SK-N-MC (cell line): ENCODE results near the gene MLC1.

Experiments
- DNase-seq: peaks from one replicate; pipeline ENCODE4 v3.0.0-alpha.2; 2011; ENCODE audit warnings: low read depth, low spot score
- H3K27ac ChIP-seq: fragments of 200-600 bp; sonication (generic); 2 replicates; pipeline ENCODE4 v1.5.1; 2016; ENCODE audit warnings: mixed run types
- H3K36me3 ChIP-seq: fragments of 200-600 bp; sonication (generic); 2 replicates; pipeline ENCODE4 v1.6.1; 2017; ENCODE audit warnings: antibody characterized with exemption, low read length, mixed read lengths; ENCODE audit not compliant: insufficient read depth
- H3K4me3 ChIP-seq: fragments of 200-600 bp; sonication (generic); 2 replicates; pipeline ENCODE4 v1.5.1; 2016
- H3K9ac ChIP-seq: fragments of 200-600 bp; sonication (generic); 2 replicates; pipeline ENCODE4 v1.8.0; 2017; ENCODE audit warnings: mixed run types, mixed read lengths; ENCODE audit not compliant: insufficient read length
- H3K9me3 ChIP-seq: fragments of 200-600 bp; sonication (generic); 2 replicates; pipeline ENCODE4 v1.6.1; 2017; ENCODE audit warnings: low read depth, mild to moderate bottlenecking, antibody characterized with exemption, low read length, moderate library complexity, mixed read lengths
- EZH2 ChIP-seq: fragments of 200-600 bp; sonication (generic); IDR thresholded peaks from one replicate; pipeline ENCODE4 v1.6.1; 2017; ENCODE audit warnings: antibody characterized with exemption
- FOXP2 ChIP-seq: optimal IDR thresholded peaks from 2 replicates; pipeline ENCODE3; 2011; ENCODE audit warnings: mild to moderate bottlenecking, moderate library complexity; ENCODE audit not compliant: insufficient read depth; ENCODE audit errors: extremely low read length, control extremely low read depth
- POLR2AphosphoS5 ChIP-seq: IDR thresholded peaks from 2 replicates; pipeline ENCODE4 v1.6.1; 2012; ENCODE audit warnings: mild to moderate bottlenecking, low read depth, low read length, borderline replicate concordance

Gene MLC1

DNA sequence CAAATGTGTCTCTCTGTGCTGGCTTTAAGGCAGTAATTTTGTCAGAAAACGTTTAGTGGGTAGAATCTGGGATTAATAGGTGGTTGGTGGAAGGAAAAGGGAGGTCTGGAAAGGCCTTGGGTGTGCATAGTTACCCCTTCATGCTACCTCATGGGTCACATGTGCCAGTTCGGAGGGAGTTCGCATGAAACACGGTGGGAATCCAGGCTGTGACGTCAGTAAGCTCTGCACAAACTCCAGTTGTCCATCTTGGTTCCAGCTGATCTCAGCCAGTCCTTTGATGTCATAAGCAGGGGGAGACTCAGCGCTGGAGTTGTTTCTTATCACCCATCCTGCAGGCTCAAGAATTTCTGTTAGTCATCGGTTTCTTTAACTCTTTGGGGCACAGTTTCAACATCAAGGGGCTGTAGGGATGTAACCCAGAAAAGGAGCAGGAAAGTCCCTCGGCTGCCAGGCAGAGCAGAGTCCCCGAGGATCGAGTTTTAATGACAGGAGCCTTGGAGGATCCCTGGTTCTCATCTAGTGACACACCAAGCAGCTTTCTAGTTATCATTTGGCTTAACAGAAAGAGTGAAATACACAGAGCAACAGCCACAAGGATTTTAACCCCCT, 33.4 kb upstream of the MLC1 start:
- TF ChIP-seq FOXP2 (no peak), POLR2AphosphoS5 (no peak), EZH2 (no peak)
- no peak for DNase-seq
- Histone ChIP-seq H3K9me3 (no peaks in the 10 kb centered on the region), H3K9ac (no peak overlapping the region), H3K36me3 (no peaks in the 10 kb centered on the region), H3K4me3 (no peak overlapping the region), H3K27ac (no peak overlapping the region)

DNA sequence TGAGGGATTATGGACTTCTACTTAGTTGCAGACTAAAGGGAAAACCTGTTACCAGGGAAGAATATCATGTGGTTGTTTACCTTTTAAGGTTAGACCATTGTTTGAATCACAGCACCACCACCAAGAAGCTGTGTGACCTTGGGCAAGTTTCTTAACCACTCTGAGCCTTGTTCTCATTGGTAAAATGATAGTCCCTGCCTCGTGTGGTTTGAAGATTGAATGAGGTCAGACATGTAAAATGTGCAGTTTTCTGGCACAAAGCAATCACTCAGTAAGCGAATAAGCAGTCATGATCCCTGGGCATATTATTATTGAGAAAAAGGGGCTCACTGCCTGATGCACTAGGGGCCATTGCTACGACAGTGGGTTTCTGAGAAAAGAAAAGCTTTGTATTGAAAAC, 32.9 kb upstream of the MLC1 start:
- no peak overlapping the region for H3K9ac ChIP-seq
- DNase-seq, result no peak
- H3K27ac ChIP-seq, result no peak overlapping the region
- TF ChIP-seq FOXP2 (no peak), POLR2AphosphoS5 (no peak), EZH2 (no peak)
- H3K9me3 ChIP-seq, result no peaks in the 10 kb centered on the region
- no peaks in the 10 kb centered on the region for H3K36me3 ChIP-seq
- no peak overlapping the region for H3K4me3 ChIP-seq

- DNase-seq, result no peak
- Histone ChIP-seq H3K27ac (no peak overlapping the region), H3K4me3 (no peak overlapping the region), H3K9me3 (no peaks in the 10 kb centered on the region), H3K36me3 (no peaks in the 10 kb centered on the region), H3K9ac (no peak overlapping the region)
- no peak for TF ChIP-seq EZH2
- TF ChIP-seq FOXP2, result no peak
- TF ChIP-seq POLR2AphosphoS5, result no peak
Observed at GRCh38 chr22:50117168-50117762, 32.0 kb upstream of the MLC1 start.

- H3K4me3 ChIP-seq, result no peak overlapping the region
- DNase-seq, result no peak
- no peak for TF ChIP-seq FOXP2
- TF ChIP-seq POLR2AphosphoS5, result no peak
- no peak for TF ChIP-seq EZH2
Observed at GRCh38 chr22:50115693-50116092, 30.5 kb upstream of the MLC1 start.

DNA sequence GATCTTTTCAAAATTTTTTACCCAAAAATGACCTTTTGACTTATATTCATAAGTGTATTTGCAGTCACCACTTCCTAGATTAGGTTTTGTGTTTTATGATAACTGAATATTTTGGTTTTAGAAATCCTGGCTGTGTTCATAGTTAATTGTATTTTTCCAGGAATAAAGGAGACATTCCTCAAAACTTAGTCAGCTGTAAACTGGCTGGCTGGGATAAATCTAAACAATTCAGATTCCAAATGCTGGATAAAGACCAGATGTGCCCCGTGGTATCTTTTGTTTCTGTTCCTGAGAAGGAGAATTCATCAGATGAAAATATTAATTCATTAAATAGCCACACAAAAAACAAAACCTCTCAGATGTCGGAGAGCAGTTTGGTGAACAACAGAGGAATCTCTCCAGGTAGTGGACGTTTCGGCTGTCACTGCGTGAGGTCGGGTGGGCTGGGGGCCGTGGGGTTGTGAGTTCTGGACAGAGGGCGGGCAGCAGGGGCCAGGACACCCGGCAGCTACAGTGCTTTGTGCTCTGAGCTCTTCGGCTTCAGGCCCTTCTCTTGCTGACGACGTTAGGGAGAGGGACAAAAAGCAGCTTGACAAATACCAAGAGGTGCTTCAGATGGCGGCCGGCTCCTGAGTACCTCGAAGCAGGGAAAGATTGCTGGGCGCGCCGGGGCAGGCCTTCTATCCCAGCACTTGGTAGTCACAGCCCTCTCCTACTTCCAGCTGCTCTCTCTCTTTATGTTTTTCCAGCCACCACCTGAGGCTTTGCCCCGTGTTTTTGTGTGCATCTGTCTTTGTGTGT, 29.2 kb upstream of the MLC1 start:
- no peak for DNase-seq
- Histone ChIP-seq H3K9ac (no peak overlapping the region), H3K9me3 (no peaks in the 10 kb centered on the region), H3K36me3 (no peaks in the 10 kb centered on the region), H3K27ac (no peak overlapping the region), H3K4me3 (no peak overlapping the region)
- TF ChIP-seq POLR2AphosphoS5 (no peak), FOXP2 (no peak), EZH2 (no peak)

More at GRCh38 chr22:50115693-50116092, 30.5 kb upstream of the MLC1 start:
- Histone ChIP-seq H3K27ac (no peak overlapping the region), H3K9me3 (no peaks in the 10 kb centered on the region), H3K36me3 (no peaks in the 10 kb centered on the region), H3K9ac (no peak overlapping the region)

DNA sequence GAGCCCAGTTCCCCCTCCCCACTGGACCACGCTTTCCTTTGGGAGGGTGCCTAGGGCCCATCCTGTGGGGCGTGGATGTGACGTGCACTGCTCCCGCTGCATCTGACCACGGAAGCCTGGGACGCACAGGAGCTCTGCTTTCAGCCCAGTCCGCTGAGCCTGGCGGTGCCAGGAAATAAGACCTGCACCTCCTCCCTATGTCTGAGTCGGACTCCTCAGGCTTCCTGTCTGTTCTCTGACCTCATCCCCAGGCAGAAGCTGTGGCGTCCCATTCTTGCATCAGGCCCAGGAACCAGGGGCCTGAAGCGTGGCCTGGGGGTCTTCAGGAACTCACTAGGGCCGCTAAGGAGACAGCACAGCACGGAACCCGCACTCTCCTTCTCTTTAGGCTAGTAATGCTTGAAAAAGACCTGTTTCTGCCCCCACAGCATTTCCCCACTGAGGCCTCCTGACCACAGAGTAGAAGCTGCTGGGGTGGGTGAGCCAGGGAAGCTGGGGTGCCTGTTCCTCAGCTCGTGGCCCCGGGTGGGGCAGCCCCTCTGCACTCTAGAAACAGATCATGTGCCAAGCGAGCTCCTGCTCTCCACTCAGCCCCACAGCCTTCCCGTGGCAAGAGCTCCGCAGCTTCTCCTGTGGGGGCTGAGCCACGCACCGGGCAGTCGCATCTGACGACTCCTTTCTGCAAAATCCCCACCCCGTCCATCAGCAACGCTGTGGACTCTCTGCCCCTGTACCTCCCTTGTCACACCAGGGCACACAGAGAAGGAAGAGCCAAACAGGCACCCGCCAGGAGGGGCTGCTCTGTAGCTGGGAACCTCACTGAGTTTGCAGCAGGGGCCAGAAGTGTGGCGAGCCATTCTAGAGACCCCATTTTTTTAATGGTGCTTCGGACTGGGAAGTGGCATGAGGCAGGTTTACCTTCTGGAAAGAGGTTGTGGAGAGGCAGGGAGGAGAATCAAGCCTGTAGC, 27.2 kb upstream of the MLC1 start:
- Histone ChIP-seq H3K9me3 (no peaks in the 10 kb centered on the region), H3K36me3 (no peaks in the 10 kb centered on the region), H3K9ac (no peak overlapping the region), H3K27ac (no peak overlapping the region), H3K4me3 (no peak overlapping the region)
- DNase-seq, result no peak
- no peak for TF ChIP-seq FOXP2
- TF ChIP-seq POLR2AphosphoS5, result no peak
- no peak for TF ChIP-seq EZH2

GRCh38 chr22:50111056-50111455, 25.8 kb upstream of the MLC1 start:
- H3K27ac ChIP-seq, result no peak overlapping the region
- no peak for DNase-seq
- no peak for TF ChIP-seq FOXP2
- no peak for TF ChIP-seq EZH2
- TF ChIP-seq POLR2AphosphoS5, result no peak
- H3K4me3 ChIP-seq, result no peak overlapping the region
- no peaks in the 10 kb centered on the region for H3K9me3 ChIP-seq
- no peaks in the 10 kb centered on the region for H3K36me3 ChIP-seq
- no peak overlapping the region for H3K9ac ChIP-seq

GRCh38 chr22:50107529-50107928, 22.3 kb upstream of the MLC1 start:
- no peak for DNase-seq
- no peak for TF ChIP-seq EZH2
- Histone ChIP-seq H3K9me3 (no peaks in the 10 kb centered on the region), H3K36me3 (no peaks in the 10 kb centered on the region), H3K9ac (no peak overlapping the region), H3K4me3 (no peak overlapping the region), H3K27ac (no peak overlapping the region)
